ENCODE data around the gene CSF1.

Gene CSF1

DNA sequence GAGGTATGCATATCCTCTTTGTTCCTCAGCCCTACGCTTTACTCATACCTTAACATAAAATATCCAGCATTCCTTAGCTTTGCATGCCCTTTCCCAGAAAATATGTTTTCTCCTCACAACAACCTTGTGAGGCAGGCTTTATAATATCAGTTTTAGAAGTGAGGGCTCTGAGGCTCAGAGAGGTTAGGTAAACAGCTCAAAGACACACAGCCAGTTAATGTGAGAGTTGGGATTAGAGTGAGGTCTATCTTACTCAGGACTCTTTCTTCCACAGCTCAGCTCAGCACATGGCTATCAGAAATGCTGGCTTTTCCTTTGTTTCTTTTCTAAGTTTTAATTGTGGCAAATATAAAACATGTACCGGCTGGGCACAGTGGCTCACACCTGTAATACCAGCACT, 27.9 kb downstream of the CSF1 start:
- H3K27ac ChIP-seq, result no peak overlapping the region
- no peaks in the 10 kb centered on the region for H3K36me3 ChIP-seq
- TF ChIP-seq, protein P1, sequence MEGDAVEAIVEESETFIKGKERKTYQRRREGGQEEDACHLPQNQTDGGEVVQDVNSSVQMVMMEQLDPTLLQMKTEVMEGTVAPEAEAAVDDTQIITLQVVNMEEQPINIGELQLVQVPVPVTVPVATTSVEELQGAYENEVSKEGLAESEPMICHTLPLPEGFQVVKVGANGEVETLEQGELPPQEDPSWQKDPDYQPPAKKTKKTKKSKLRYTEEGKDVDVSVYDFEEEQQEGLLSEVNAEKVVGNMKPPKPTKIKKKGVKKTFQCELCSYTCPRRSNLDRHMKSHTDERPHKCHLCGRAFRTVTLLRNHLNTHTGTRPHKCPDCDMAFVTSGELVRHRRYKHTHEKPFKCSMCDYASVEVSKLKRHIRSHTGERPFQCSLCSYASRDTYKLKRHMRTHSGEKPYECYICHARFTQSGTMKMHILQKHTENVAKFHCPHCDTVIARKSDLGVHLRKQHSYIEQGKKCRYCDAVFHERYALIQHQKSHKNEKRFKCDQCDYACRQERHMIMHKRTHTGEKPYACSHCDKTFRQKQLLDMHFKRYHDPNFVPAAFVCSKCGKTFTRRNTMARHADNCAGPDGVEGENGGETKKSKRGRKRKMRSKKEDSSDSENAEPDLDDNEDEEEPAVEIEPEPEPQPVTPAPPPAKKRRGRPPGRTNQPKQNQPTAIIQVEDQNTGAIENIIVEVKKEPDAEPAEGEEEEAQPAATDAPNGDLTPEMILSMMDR (IDR thresholded peaks at IDR 0.05; ENCODE audit: low read depth, low read length), result no peak
- no peak for DNase-seq
- no peaks in the 10 kb centered on the region for H3K9me3 ChIP-seq (ENCODE audit: severe bottlenecking)
- H3K27me3 ChIP-seq (ENCODE audit: insufficient read depth, low read depth, severe bottlenecking), result no peaks in the 10 kb centered on the region
- no peak overlapping the region for H3K4me3 ChIP-seq (ENCODE audit: low read depth, low read length)

DNA sequence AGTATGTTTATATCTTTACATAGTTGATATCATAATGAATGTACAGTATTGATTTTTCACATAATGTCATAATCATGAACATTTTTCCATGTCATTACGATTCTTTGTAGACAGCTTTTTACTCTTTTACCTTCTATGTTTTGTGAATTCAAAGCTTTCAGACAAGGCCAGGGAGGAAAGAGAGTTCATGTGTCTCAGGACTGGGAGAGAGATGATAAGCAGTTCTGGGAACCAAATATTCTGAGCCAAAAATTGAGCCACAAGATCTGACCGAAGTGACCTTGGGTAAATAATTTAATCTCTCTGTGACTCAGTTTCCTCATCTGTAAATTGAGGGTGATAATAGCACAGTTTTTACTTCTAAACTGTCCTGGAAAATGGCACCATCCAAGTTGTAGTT, 31.8 kb downstream of the CSF1 start:
- DNase-seq, result no peak
- TF ChIP-seq, protein P1 (IDR thresholded peaks at IDR 0.05; ENCODE audit: low read depth, low read length), result no peak
- H3K27me3 ChIP-seq (ENCODE audit: insufficient read depth, low read depth, severe bottlenecking), result no peaks in the 10 kb centered on the region
- no peak overlapping the region for H3K4me3 ChIP-seq (ENCODE audit: low read depth, low read length)
- no peaks in the 10 kb centered on the region for H3K36me3 ChIP-seq
- H3K9me3 ChIP-seq (ENCODE audit: severe bottlenecking), result no peaks in the 10 kb centered on the region
- no peak overlapping the region for H3K27ac ChIP-seq

DNA sequence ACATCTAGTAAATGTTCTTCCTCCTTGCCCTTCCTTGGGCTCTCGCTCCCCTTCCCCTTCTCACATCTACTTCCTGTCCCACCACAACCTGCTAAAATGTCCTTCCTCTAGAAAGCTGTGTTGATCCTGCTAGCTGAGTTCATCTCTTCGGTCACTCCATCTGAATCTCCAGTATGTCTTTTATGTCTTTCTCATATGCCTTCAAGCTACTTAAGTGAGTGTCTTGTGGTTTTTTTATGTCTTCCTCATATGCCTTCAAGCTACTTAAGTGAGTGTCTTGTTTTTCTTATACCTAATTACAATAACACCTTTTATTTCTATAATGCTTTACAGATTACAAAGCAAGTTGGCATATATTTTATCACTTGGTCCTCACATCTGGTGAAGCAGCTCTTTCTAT, 33.9 kb downstream of the CSF1 start:
- TF ChIP-seq, protein P1 (IDR thresholded peaks at IDR 0.05; ENCODE audit: low read depth, low read length), result no peak
- DNase-seq, result no peak
- no peaks in the 10 kb centered on the region for H3K27me3 ChIP-seq (ENCODE audit: insufficient read depth, low read depth, severe bottlenecking)
- H3K9me3 ChIP-seq (ENCODE audit: severe bottlenecking), result no peaks in the 10 kb centered on the region
- no peak overlapping the region for H3K27ac ChIP-seq
- H3K36me3 ChIP-seq, result no peaks in the 10 kb centered on the region
- H3K4me3 ChIP-seq (ENCODE audit: low read depth, low read length), result no peak overlapping the region

DNA sequence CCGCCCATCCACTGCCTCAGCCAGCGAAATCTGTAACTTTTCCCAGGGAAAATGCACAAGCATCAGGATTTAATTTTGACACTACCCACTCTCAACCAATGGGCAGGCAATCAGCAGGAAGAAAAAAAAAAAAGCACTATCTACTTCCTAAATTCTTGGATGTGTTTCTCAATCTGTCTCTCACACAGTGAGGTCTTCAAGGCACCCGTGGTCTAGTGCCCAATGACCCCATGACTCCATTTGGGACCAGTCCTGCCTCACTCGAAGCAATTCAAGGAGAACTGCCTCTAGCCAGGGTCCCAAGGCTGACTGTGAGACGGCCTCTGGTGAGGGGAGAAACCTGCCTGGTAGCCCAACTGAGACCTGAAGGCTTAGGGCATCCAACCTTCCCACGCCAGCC, 35.9 kb downstream of the CSF1 start:
- no peaks in the 10 kb centered on the region for H3K36me3 ChIP-seq
- no peaks in the 10 kb centered on the region for H3K27me3 ChIP-seq (ENCODE audit: insufficient read depth, low read depth, severe bottlenecking)
- no peaks in the 10 kb centered on the region for H3K9me3 ChIP-seq (ENCODE audit: severe bottlenecking)
- H3K27ac ChIP-seq, result no peak overlapping the region
- H3K4me3 ChIP-seq (ENCODE audit: low read depth, low read length), result no peak overlapping the region
- TF ChIP-seq, protein P1 (IDR thresholded peaks at IDR 0.05; ENCODE audit: low read depth, low read length), result no peak
- DNase-seq, result no peak

DNA sequence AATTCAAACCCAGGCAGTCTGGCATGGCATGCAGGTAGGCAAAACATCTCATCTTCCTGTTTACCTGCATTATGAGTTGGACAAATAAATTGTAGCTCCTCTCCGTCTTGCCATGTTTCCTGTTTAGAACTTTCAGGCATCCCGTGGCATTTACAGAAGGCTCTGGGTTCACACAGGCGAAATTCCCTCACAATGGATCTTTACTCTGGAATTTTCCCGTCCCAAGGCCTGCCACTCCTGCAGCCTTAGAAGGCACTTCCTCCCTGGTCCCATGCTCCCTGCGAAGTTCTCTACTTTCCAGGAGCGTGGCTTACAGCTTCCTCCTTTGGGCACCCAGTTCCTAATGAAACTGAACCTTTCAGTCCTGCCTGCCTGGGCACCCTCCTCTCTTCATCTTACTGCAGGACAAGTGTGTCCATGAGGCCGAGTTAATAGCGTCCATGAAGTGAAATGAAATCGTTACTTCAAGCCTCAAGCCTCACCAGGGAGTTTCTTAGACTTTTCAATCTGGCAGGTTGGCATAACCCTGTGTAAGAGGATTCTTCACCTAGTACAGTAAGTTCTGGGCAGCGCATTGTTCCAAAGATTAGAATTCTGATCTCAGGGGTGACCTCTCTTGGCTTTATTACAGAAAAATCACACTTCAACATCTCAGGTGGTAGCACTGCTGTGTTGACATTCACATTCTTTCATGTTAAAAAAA, 37.1 kb downstream of the CSF1 start:
- DNase-seq, result no peak
- TF ChIP-seq, protein P1 (IDR thresholded peaks at IDR 0.05; ENCODE audit: low read depth, low read length), result no peak
- H3K27me3 ChIP-seq (ENCODE audit: insufficient read depth, low read depth, severe bottlenecking), result no peaks in the 10 kb centered on the region
- no peaks in the 10 kb centered on the region for H3K36me3 ChIP-seq
- H3K27ac ChIP-seq, result no peak overlapping the region
- no peak overlapping the region for H3K4me3 ChIP-seq (ENCODE audit: low read depth, low read length)
- no peaks in the 10 kb centered on the region for H3K9me3 ChIP-seq (ENCODE audit: severe bottlenecking)

DNA sequence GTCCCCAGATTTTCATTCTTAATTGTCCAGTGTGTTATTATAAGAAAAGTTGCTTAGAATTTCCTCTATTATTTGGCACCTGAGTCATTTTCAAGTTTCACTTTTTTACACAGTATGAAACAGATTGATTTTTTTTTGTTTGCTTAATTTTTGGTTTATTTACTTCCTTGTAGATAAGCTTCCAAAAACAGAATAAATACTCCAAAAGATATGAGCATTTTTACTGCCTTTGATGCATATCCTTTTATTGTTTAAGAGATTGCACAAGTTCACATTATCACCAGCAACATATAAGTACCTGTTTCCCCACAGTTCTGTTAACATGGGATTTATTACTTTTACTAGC, 37.6 kb downstream of the CSF1 start:
- TF ChIP-seq, protein P1 (IDR thresholded peaks at IDR 0.05; ENCODE audit: low read depth, low read length), result no peak
- DNase-seq, result no peak
- H3K27ac ChIP-seq, result no peak overlapping the region

More for the DNA sequence above, 37.6 kb downstream of the CSF1 start:
- H3K27me3 ChIP-seq (ENCODE audit: insufficient read depth, low read depth, severe bottlenecking), result no peaks in the 10 kb centered on the region
- H3K4me3 ChIP-seq (ENCODE audit: low read depth, low read length), result no peak overlapping the region
- no peaks in the 10 kb centered on the region for H3K9me3 ChIP-seq (ENCODE audit: severe bottlenecking)
- no peaks in the 10 kb centered on the region for H3K36me3 ChIP-seq
